ENCODE measurements around the gene ZNF20.

GRCh38 chr19:12090807-12091206, 49.3 kb downstream of the ZNF20 start:
- TF ChIP-seq ELF4 (IDR thresholded peaks at IDR 0.05) (no peak), PKNOX1 (IDR thresholded peaks at IDR 0.05) (no peak), BHLHE40 (IDR thresholded peaks at IDR 0.05; ENCODE audit: borderline replicate concordance) (no peak), LEF1 (IDR thresholded peaks at IDR 0.05; ENCODE audit: borderline replicate concordance) (no peak), FOXA1 (IDR thresholded peaks at IDR 0.05) (no peak), SUZ12 (IDR thresholded peaks at IDR 0.05) (no peak), TARDBP (IDR thresholded peaks at IDR 0.05) (no peak), FOXK2 (IDR thresholded peaks at IDR 0.05) (no peak), FOXM1 (IDR thresholded peaks at IDR 0.05; ENCODE audit: borderline replicate concordance) (no peak)
